ENCODE measurements around the gene SEPHS1.
"Not testable (repeated sequence)": the region's sequence is repeated elsewhere in the genome, so short reads cannot be mapped to it uniquely, and the experiment has no call there.

The SEPHS1 gene

GRCh38 chr10:13291821-13292773, 56.0 kb downstream of the SEPHS1 start:
- no peak for DNase-seq (ENCODE audit: low read depth in 2 of 3, low spot score in 1 of 3)

DNA sequence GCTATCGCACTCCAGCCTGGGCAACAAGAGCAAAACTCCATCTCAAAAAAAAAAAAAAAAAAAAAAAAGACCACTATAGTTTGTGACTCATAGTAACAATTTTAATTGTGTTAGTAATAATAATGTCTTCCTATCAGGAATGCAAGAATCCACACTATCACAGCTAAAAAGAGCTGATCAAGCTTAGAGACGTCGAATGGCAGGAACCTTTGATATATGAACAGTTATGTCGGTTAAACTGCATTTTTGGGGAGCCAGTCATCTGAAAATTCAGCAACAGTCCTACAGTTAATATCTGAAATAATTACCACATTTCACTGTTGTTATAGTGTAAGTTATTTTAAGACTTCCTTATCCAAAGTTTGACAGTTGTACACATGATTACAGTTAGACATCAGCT, 57.0 kb downstream of the SEPHS1 start:
- DNase-seq (ENCODE audit: low read depth in 2 of 3, low spot score in 1 of 3), result no peak

DNA sequence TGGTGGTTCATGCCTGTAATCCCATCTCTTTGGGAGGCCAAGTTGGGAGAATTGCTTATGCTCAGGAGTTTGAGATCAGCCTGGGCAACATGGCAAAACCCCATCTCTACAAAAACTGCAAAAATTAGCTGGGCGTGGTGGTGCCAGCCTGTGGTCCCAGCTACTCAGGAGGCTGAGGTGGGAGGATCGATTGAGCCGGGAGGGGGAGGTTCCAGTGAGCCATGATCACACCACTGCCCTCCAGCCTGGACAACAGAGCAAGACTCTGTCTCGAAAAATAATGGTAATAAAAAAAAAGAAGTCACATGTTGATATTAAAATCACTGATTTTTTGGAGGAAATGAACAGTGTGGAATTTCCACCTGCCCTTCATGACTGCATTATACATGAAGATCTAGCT, 64.0 kb downstream of the SEPHS1 start:
- no peak for DNase-seq (ENCODE audit: low read depth in 2 of 3, low spot score in 1 of 3)

GRCh38 chr10:13282348-13282747, 65.7 kb downstream of the SEPHS1 start:
- not testable (repeated sequence) for DNase-seq (ENCODE audit: low read depth in 2 of 3, low spot score in 1 of 3)

- no peak for DNase-seq (ENCODE audit: low read depth in 2 of 3, low spot score in 1 of 3)
Observed at GRCh38 chr10:13276749-13277365, 71.2 kb downstream of the SEPHS1 start.

DNA sequence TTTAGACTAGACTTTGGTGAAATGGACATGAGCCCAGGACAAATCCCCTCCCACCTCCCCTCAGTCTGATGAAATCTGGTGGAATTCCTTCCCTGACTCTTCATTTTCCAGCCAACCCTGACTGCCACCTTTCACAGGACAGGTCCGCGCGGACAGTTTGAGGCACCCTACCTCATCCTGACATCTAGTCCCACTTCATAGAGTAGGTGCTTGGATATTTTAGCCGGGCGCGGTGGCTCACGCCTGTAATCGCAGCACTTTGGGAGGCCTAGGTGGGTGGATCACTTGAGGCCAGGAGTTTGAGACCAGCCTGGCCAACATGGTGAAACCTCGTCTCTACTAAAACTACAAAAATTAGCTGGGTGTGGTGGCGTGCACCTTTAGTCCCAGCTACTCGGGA, 71.9 kb downstream of the SEPHS1 start:
- DNase-seq (ENCODE audit: low read depth in 2 of 3, low spot score in 1 of 3), result not testable (repeated sequence)

GRCh38 chr10:13272164-13272571, 75.9 kb downstream of the SEPHS1 start:
- DNase-seq (ENCODE audit: low read depth in 2 of 3, low spot score in 1 of 3), result no peak

DNA sequence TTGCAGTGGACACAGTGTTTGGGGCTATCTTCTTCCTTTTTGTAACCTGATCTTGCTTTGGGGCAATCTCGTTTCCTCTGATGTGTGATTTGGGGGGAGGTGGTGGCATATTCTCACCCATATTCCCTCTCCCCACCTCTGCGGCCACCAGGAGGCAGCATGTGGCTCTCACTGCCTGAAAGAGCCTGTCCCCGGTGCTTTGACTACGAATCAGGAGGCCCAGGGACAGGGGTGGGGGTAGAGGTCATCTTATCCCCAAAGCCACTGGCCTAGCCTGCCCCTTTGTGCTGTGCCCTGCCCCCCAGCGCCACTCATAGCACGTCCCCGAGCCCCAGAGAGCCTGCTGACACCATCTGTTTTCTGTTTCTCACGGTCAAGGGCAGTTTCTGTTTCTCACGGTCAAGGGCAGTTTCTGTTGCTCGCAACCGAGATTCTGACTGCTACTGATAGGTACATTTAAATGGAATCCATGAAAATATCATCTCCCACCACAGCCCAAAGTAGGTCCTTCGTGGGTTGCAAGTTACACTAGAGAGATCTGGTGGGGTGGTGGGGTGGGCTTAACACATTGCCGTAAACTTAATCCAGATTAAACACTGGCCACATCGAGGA, 76.4 kb downstream of the SEPHS1 start:
- peak in 2 of 3 donors; percentile 30 to 42 for DNase-seq (ENCODE audit: low read depth in 2 of 3, low spot score in 1 of 3)

DNA sequence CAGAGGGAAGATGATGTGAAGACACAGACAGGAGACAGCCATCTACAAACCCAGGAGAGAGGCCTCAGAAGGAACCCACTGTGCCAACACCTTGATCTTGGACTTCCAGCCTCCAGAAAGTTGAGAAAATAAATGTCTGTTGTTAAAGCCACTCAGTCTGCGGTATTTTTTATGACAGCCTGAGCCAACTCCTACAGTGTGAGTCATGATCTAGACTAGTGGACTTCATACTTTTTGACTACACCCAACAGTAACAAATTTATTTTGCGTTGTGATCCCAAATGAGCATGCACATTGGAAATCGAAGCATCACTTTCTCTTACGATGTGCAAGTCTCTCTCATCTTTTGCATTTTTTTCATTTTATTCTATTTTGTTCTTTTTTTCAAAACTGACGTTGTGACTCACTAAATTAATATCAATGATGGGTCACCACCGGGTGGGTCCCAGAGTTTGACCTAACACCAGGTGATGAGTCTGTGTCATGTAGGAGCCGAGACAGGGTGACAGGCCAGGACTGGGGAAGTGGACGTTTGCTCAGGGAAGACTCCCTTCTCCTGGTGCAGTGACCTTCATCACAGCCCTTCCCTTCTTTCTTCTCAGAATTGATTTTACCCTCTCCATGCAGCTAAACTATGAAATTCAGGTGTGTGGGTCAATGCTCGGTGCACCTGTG, 77.1 kb downstream of the SEPHS1 start:
- no peak for DNase-seq (ENCODE audit: low read depth in 2 of 3, low spot score in 1 of 3)

- DNase-seq (ENCODE audit: low read depth in 2 of 3, low spot score in 1 of 3), result no peak
Observed at GRCh38 chr10:13268841-13269240, 79.3 kb downstream of the SEPHS1 start.

- DNase-seq (ENCODE audit: low read depth in 2 of 3, low spot score in 1 of 3), result no peak
Observed at GRCh38 chr10:13268310-13268709, 79.8 kb downstream of the SEPHS1 start.

Data from stimulated activated CD4-positive, alpha-beta T cell treated with anti-CD3 and anti-CD28 coated beads, Interleukin-12 subunit alpha, Interleukin-12 subunit beta, amount 100 ng/mL, for 48 hours (primary cell).